ENCODE data around the gene IL16. TPM values are rescaled to one million over a fixed set of nuclear protein-coding genes. Genes with fewer than 3 reads are reported as not detected.
A peak's percentile ranks its signal among the peaks of the same experiment; 100 is the strongest.

The IL16 gene
- total and polyA plus RNA-seq, 2 donors: 10.6 to 20.7 TPM

DNA sequence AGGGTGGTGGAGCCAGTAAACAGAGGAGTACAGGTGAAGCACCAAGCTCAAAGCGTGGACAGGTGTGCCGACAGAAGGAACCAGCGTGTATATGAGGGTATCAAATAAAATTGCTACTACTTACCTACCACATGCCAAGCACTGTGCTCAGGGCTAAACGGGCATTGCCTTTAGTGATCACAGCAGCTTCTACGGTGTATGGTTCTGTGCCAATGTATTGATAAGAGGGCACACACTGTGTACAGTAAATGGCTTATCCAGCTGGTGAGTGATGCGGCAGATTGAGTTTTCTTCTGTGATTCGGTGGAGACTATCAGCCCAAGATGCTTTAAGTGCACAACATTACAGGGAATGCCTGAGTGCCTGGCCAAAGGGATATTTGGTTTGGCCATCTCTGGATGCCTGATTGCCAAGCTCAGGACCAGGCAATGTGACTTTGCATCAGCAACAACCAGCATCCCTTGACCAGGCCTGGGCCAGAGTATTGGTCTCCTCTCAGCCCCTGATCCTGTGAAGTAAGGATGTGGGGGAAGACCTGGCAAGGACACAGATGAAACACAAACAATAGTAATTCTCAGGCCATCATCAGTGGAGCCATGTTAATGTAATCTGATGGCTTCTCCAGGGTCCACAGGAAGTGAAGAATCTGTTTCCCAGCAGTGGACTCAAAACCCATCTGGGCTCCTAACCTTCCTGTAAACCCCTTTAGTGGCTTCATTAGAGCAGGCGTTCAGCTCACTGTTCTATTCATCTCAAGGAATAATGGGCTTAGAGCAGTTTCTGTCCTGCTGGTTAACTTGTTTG, 113.2 kb downstream of the IL16 start:
- H3K36me3 ChIP-seq (ENCODE audit: insufficient read depth): no peaks in the 10 kb centered on the region
- DNase-seq (ENCODE audit: extremely low spot score): no peak
- H3K4me1 ChIP-seq (ENCODE audit: insufficient read depth): no peaks in the 10 kb centered on the region
- WGBS: 95% methylated on average over 8 of the region's 8 CpGs
- H3K4me3 ChIP-seq (ENCODE audit: low read depth, low read length): no peak overlapping the region
- no peak overlapping the region for H3K27ac ChIP-seq (ENCODE audit: low read depth)

DNA sequence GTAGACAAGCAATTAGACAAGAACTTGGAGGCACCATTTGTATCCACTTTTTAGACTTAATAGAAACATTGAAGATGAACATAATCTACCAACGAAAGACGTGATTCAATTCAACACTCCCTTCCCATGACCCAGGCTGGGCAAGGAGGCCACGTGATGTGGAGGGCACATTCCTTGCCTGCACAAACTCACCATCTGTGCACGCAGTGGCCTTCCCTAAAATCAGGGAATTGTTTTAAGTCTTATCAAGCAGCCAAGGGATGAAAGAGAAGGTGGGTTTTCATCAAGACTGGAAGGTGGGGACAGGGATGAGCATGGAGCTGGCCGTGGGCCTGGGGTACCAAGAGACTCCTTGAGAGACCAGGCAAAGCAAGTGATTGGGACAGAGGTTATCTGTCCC, 113.8 kb downstream of the IL16 start:
- H3K27ac ChIP-seq (ENCODE audit: low read depth): no peak overlapping the region
- WGBS: 96% methylated on average over 5 of the region's 5 CpGs

GRCh38 chr15:81311752-81312464, 115.2 kb downstream of the IL16 start:
- Histone ChIP-seq H3K36me3 (ENCODE audit: insufficient read depth) (no peaks in the 10 kb centered on the region), H3K4me1 (ENCODE audit: insufficient read depth) (no peaks in the 10 kb centered on the region), H3K27ac (ENCODE audit: low read depth) (peak overlapping the region; percentile 0), H3K4me3 (ENCODE audit: low read depth, low read length) (no peak overlapping the region)
- DNase-seq (ENCODE audit: extremely low spot score): no peak
- WGBS: 82% methylated on average over 10 of the region's 10 CpGs

More for the DNA sequence above, 113.8 kb downstream of the IL16 start:
- no peaks in the 10 kb centered on the region for H3K4me1 ChIP-seq (ENCODE audit: insufficient read depth)
- no peak overlapping the region for H3K4me3 ChIP-seq (ENCODE audit: low read depth, low read length)
- no peaks in the 10 kb centered on the region for H3K36me3 ChIP-seq (ENCODE audit: insufficient read depth)
- no peak for DNase-seq (ENCODE audit: extremely low spot score)

GRCh38 chr15:81312790-81313543, 116.3 kb downstream of the IL16 start:
- Histone ChIP-seq H3K36me3 (ENCODE audit: insufficient read depth) (no peaks in the 10 kb centered on the region), H3K4me3 (ENCODE audit: low read depth, low read length) (no peak overlapping the region), H3K27ac (ENCODE audit: low read depth) (peak overlapping the region; percentile 63), H3K4me1 (ENCODE audit: insufficient read depth) (no peaks in the 10 kb centered on the region)
- 52% methylated on average over 22 of the region's 22 CpGs for WGBS
- no peak for DNase-seq (ENCODE audit: extremely low spot score)

DNA sequence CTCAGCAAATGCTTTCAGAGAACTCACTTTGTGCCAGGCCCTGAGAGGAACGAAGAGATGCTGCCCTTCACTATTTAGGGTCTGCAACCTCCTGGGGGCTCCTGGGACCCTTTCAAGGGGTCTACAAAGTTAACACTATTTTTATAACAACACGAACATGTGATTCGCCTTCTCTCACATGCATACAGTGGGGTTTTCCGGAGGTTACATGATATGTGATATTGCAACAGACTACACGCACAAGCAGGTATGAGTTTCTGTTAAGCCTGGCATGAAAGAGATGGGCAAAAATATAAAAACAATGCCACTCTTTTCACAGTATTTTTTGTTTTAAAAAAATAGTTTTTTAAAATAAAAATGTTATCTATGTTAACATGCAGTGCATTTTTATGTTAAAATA, 117.0 kb downstream of the IL16 start:
- no peak for DNase-seq (ENCODE audit: extremely low spot score)
- Histone ChIP-seq H3K4me1 (ENCODE audit: insufficient read depth) (no peaks in the 10 kb centered on the region), H3K36me3 (ENCODE audit: insufficient read depth) (no peaks in the 10 kb centered on the region), H3K4me3 (ENCODE audit: low read depth, low read length) (no peak overlapping the region), H3K27ac (ENCODE audit: low read depth) (no peak overlapping the region)
- WGBS: 89% methylated on average over 5 of the region's 5 CpGs

DNA sequence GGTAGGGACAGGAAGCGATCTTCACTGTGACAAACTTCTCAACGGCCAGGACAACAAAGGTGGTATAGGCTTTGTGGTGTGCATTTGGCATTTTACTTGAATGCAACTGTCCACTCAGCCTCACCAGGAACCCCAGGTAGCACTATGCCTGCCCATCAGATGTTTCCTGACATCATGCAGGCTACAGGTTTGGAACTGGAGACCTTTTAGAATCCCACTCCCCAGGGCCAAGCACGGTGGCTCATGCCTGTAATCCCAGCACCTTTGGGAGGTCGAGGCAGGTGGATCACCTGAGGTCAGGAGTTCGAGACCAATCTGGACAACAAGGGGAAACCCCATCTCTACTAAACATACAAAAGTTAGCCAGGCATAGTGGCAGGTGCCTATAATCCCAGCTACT, 117.7 kb downstream of the IL16 start:
- 94% methylated on average over 5 of the region's 5 CpGs for WGBS
- no peak for DNase-seq (ENCODE audit: extremely low spot score)
- Histone ChIP-seq H3K27ac (ENCODE audit: low read depth) (no peak overlapping the region), H3K4me1 (ENCODE audit: insufficient read depth) (no peaks in the 10 kb centered on the region), H3K36me3 (ENCODE audit: insufficient read depth) (no peaks in the 10 kb centered on the region), H3K4me3 (ENCODE audit: low read depth, low read length) (no peak overlapping the region)

- no peak for DNase-seq (ENCODE audit: extremely low spot score)
- 90% methylated on average over 14 of the region's 14 CpGs for WGBS
- H3K36me3 ChIP-seq (ENCODE audit: insufficient read depth): no peaks in the 10 kb centered on the region
Measured at GRCh38 chr15:81315452-81316175, 118.9 kb downstream of the IL16 start.

GRCh38 chr15:81316267-81316666, 119.6 kb downstream of the IL16 start:
- no peak for DNase-seq (ENCODE audit: extremely low spot score)
- no peaks in the 10 kb centered on the region for H3K4me1 ChIP-seq (ENCODE audit: insufficient read depth)
- no peak overlapping the region for H3K4me3 ChIP-seq (ENCODE audit: low read depth, low read length)
- no peak overlapping the region for H3K27ac ChIP-seq (ENCODE audit: low read depth)
- no peaks in the 10 kb centered on the region for H3K36me3 ChIP-seq (ENCODE audit: insufficient read depth)
- WGBS: 91% methylated on average over 3 of the region's 3 CpGs

More at GRCh38 chr15:81315452-81316175, 118.9 kb downstream of the IL16 start:
- H3K4me1 ChIP-seq (ENCODE audit: insufficient read depth): no peaks in the 10 kb centered on the region
- no peak overlapping the region for H3K4me3 ChIP-seq (ENCODE audit: low read depth, low read length)
- H3K27ac ChIP-seq (ENCODE audit: low read depth): no peak overlapping the region

GRCh38 chr15:81317642-81318017, 121.0 kb downstream of the IL16 start:
- no peak overlapping the region for H3K27ac ChIP-seq (ENCODE audit: low read depth)
- no peaks in the 10 kb centered on the region for H3K36me3 ChIP-seq (ENCODE audit: insufficient read depth)
- no peak overlapping the region for H3K4me3 ChIP-seq (ENCODE audit: low read depth, low read length)
- 92% methylated on average over 6 of the region's 6 CpGs for WGBS
- no peaks in the 10 kb centered on the region for H3K4me1 ChIP-seq (ENCODE audit: insufficient read depth)
- DNase-seq (ENCODE audit: extremely low spot score): no peak

GRCh38 chr15:81321667-81322066, 125.0 kb downstream of the IL16 start:
- H3K4me3 ChIP-seq (ENCODE audit: low read depth, low read length): no peak overlapping the region
- DNase-seq (ENCODE audit: extremely low spot score): no peak
- no peaks in the 10 kb centered on the region for H3K4me1 ChIP-seq (ENCODE audit: insufficient read depth)
- 92% methylated on average over 1 of the region's 1 CpG for WGBS
- H3K27ac ChIP-seq (ENCODE audit: low read depth): no peak overlapping the region
- no peaks in the 10 kb centered on the region for H3K36me3 ChIP-seq (ENCODE audit: insufficient read depth)

GRCh38 chr15:81322676-81323253, 126.1 kb downstream of the IL16 start:
- H3K27ac ChIP-seq (ENCODE audit: low read depth): no peak overlapping the region
- H3K4me1 ChIP-seq (ENCODE audit: insufficient read depth): no peaks in the 10 kb centered on the region
- WGBS: 68% methylated on average over 6 of the region's 6 CpGs
- peak overlapping the region; percentile 21 for H3K4me3 ChIP-seq (ENCODE audit: low read depth, low read length)
- no peak for DNase-seq (ENCODE audit: extremely low spot score)
- no peaks in the 10 kb centered on the region for H3K36me3 ChIP-seq (ENCODE audit: insufficient read depth)

- Histone ChIP-seq H3K4me3 (ENCODE audit: low read depth, low read length) (peak overlapping the region; percentile 82), H3K4me1 (ENCODE audit: insufficient read depth) (no peaks in the 10 kb centered on the region), H3K27ac (ENCODE audit: low read depth) (peak overlapping the region; percentile 82), H3K36me3 (ENCODE audit: insufficient read depth) (no peaks in the 10 kb centered on the region)
- WGBS: 10% methylated on average over 4 of the region's 4 CpGs
- DNase-seq (ENCODE audit: extremely low spot score): no peak
Measured at GRCh38 chr15:81323559-81323943, 126.9 kb downstream of the IL16 start.
